Ovary (tissue), 9 donors: ENCODE results near the gene TNS1. TPM values are rescaled to one million over a fixed set of nuclear protein-coding genes. Genes with fewer than 3 reads are reported as not detected.
A peak's percentile ranks its signal among the peaks of the same experiment; 100 is the strongest.

Experiments used
- DNase-seq, 5 donors: peaks; one replicate each; pipeline ENCODE4 v3.0.0-alpha.2; 2019 to 2020
- H3K27ac ChIP-seq, 2 donors: fragments of 200-600 bp; one replicate each; pipeline versions ENCODE4 v1.5.1 to v1.8.0; 2019 to 2022
- H3K27me3 ChIP-seq: fragments of 200-600 bp; one replicate; pipeline ENCODE4 v1.8.0; 2022
- H3K36me3 ChIP-seq: fragments of 200-600 bp; sonication (generic); one replicate; pipeline ENCODE4 v1.5.1; 2019
- H3K4me1 ChIP-seq: one replicate; pipeline ENCODE4 v1.8.1; 2013; ENCODE audit warnings: mild to moderate bottlenecking, moderate library complexity; ENCODE audit not compliant: insufficient read depth
- H3K4me3 ChIP-seq: fragments of 200-600 bp; sonication (generic); one replicate; pipeline ENCODE4 v1.5.1; 2017
- H3K9me3 ChIP-seq, 2 donors: fragments of 200-600 bp in 1 of 2; sonication (generic) in 1 of 2; one replicate each; pipeline versions ENCODE4 v1.5.1 to v1.8.1; 2013 to 2019; ENCODE audit warnings: mild to moderate bottlenecking in 1 of 2, moderate library complexity in 1 of 2
- EP300 ChIP-seq: sonication (generic); formaldehyde crosslinking; IDR thresholded peaks from one replicate; pipeline ENCODE4 v1.6.1; 2017; ENCODE audit warnings: antibody characterized with exemption
- POLR2A ChIP-seq: fragments of 450-650 bp; IDR thresholded peaks from one replicate; pipeline ENCODE4 v1.6.1; 2017; ENCODE audit warnings: antibody characterized with exemption, mild to moderate bottlenecking, moderate library complexity
- WGBS, 3 donors: extraction: QIAGEN DNeasy Blood & Tissue Kit in 1 of 3; methylation state at CpG; one replicate each; pipeline versions ENCODE4 v1.1.5 to v1.1.7; 2013 to 2017; 5-methylcytosine and 5-hydroxymethylcytosine counted together
- intact Hi-C, 4 donors: fragments of 100-400 bp; cut with DNase I; formaldehyde crosslinking; loops; one replicate each; pipeline versions ENCODE4 v1.11.0 to v1.15.1; 2022 to 2023
- polyA plus RNA-seq, 2 donors: library from polyadenylated mRNA; stranded (reverse); fragments of 200-250 nt in 1 of 2; fragments of 350-450 nt in 1 of 2; fragmentation: Illumina TruSeq in 1 of 2; extraction: RNeasy Lipid Tissue Mini Kit (QIAGEN cat#74804) in 1 of 2; gene quantifications; one replicate each; pipeline ENCODE4 v1.2.3, GENCODE V29; 2013 to 2014
- total RNA-seq, 7 donors: library from RNA; depleted of rRNA in 2 of 7; stranded (reverse); fragments of >200 nt in 2 of 7; fragmentation: NEBNext Ultra II Directional in 3 of 7; extraction: Animal tissue kit (Norgen Biotek cat#: 25700) in 3 of 7; gene quantifications; one replicate each; pipeline versions ENCODE4 v1.1.0 to v1.2.4, GENCODE V29; 2016 to 2023
- TF ChIP-seq, protein P1 (sequence below), 3 donors: fragments of 450-650 bp in 2 of 3; fragments of 200-600 bp in 1 of 3; IDR thresholded peaks; one replicate each; pipeline versions ENCODE4 v1.5.1 to v1.8.0; 2016 to 2022; ENCODE audit warnings: antibody characterized with exemption in 3 of 3, mild to moderate bottlenecking in 1 of 3
- donor health status: DM: no; HTN: no; CAD: no; lungs with moderate emphysema.
- donor health status: DM: no; HTN: no; CAD: no.
- donor health status: Bipolar disorder and iron deficiency.
- donor health status: DM: yes; HTN: yes; CAD: no.
- donor health status: DM: no; HTN: no; CAD: no.
- donor health status: DM: yes; HTN: yes; CAD: no.

The TNS1 gene
- total and polyA plus RNA-seq, 9 donors, result 140 to 568 (median 356) TPM

DNA sequence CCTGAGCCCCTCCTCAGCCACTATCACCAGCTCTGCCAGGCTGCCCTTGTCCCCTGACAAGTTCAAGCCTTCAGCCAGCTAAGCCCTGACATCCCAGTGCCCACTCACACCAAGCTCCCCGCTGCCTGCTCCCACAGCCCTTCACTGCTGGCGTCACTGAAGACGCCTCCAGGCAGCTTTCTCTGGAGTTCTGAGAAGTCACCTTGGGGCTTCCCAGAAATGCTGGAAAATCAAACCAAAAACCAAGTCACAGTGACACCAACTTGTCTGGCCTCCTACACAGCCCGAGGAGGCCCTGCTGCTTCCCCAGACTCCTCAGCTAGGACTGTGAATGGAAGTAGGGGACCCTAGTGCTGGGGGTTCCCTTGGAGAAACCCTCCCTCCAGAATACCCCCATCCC is 2.2 kb upstream of the TNS1 start:
- Histone ChIP-seq H3K27me3 (no peaks in the 10 kb centered on the region), H3K4me3 (no peak overlapping the region), H3K27ac (peak overlapping the region; percentile 47 to 93), H3K9me3 (no peaks in the 10 kb centered on the region), H3K4me1 (peaks cover 24% of the 10 kb centered on the region), H3K36me3 (no peaks in the 10 kb centered on the region)
- DNase-seq, result no peak
- no peak for TF ChIP-seq POLR2A
- TF ChIP-seq EP300, result no peak
- TF ChIP-seq, protein P1, sequence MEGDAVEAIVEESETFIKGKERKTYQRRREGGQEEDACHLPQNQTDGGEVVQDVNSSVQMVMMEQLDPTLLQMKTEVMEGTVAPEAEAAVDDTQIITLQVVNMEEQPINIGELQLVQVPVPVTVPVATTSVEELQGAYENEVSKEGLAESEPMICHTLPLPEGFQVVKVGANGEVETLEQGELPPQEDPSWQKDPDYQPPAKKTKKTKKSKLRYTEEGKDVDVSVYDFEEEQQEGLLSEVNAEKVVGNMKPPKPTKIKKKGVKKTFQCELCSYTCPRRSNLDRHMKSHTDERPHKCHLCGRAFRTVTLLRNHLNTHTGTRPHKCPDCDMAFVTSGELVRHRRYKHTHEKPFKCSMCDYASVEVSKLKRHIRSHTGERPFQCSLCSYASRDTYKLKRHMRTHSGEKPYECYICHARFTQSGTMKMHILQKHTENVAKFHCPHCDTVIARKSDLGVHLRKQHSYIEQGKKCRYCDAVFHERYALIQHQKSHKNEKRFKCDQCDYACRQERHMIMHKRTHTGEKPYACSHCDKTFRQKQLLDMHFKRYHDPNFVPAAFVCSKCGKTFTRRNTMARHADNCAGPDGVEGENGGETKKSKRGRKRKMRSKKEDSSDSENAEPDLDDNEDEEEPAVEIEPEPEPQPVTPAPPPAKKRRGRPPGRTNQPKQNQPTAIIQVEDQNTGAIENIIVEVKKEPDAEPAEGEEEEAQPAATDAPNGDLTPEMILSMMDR (IDR thresholded peaks at IDR 0.05), result no peak
- 88 to 95% (median 91%) methylated on average over 4 of the region's 4 CpGs for WGBS, 3 donors
- intact Hi-C loops, result no loop called here

DNA sequence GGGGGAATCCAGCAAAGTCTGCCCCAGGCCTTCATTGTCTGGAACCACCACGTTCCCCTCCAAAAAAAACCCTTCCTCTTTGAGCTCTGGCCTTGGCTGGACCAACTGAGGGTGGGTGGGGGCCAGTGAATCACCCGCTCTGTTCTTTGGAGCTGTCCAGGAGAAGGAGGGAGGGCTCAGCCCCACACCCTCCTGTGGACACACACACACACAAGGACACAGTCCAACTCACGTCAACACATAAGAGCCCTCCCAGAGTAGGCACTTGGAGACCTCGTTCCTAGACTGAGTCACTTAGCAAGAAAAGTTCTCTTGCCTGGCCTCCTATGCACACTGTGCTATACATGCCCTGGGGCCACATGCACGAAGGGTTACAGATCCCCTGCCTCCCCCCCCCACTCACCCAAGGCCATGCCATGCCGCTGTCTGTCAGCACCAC is 1.2 kb upstream of the TNS1 start:
- H3K36me3 ChIP-seq, result no peaks in the 10 kb centered on the region
- no peaks in the 10 kb centered on the region for H3K27me3 ChIP-seq
- intact Hi-C loops, result no loop called here
- peak overlapping the region; percentile 47 to 93 for H3K27ac ChIP-seq
- 19 to 23% (median 22%) methylated on average over 6 of the region's 6 CpGs for WGBS, 3 donors
- H3K4me1 ChIP-seq, result peaks cover 29% of the 10 kb centered on the region
- peak; percentile 87 to 95 (median 89) for DNase-seq
- TF ChIP-seq, protein P1 (IDR thresholded peaks at IDR 0.05), result peak in 1 of 3 donors; percentile 28
- TF ChIP-seq POLR2A, result no peak
- H3K9me3 ChIP-seq, result no peaks in the 10 kb centered on the region
- H3K4me3 ChIP-seq, result no peak overlapping the region

DNA sequence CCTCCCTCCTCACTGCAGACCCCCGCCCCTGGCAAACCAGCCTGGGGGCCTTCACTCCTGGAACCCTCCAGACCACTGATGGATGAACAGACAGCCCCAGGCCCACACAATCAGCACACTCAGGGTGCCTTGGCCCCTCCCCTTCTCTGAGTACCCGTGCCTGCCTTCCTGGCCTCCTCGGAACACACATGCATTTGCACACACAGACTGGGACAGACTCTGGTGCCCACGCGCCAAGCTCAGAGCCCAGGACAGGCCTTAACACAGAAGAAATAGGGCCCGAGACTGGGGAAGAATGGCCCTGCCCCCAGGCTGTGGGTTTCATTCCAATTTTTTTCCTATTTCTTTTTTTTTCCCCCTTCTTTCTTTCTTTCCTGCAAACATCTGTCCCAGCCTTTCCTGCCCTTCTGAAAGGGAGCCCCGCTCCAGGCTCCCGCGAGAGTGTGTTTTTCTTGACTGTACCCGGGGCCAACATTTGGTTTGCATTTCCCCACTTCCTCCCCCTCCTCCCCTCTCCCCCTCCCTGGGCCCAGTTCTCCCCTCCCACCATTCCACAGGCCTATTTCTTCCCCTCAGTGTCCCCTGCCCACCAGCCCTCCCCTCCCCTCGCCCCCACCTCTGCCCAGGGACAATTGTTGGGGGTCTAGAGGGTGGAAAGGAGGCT is 618 bp upstream of the TNS1 start:
- peak overlapping the region; percentile 47 to 93 for H3K27ac ChIP-seq
- DNase-seq, result peak; percentile 72 to 82 (median 78)

DNA sequence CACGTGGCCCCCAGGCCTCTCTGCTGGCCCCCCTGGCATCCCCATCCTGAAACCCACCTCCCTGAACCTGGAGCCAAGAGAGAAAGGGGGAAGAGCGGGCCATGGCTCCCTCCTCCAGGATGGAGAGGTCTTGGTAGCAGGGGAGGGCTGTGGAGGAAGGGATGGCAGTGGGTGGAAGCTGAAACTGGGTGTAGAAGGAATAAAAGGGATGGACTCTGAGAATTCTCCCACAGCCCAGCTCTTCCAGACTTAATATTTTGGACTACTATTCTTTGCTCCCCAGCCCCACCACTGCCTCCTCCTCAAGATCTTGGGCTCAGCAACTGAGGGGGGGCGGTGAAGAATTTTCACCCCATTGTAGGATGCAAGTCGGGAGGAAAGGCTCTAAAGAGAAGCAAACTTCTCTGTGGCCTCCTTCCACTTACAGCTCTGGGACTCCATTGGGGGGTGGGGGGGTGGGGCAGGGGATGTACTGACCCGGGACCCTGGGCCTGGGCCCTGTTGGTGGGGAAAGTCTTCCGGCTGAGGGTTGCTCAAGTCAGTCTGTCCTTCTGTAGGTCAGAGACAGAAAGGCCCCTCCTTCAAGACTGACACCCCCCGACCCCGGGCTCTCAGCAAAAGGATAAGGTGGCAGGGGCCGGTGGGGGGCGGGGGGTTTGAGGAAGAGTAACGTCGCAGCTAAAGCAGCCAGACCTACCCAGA is 501 bp downstream of the TNS1 start:
- Histone ChIP-seq H3K4me1 (peaks cover 41% of the 10 kb centered on the region), H3K27me3 (no peaks in the 10 kb centered on the region), H3K4me3 (peak overlapping the region; percentile 49), H3K27ac (peak overlapping the region; percentile 48 to 93), H3K9me3 (no peaks in the 10 kb centered on the region), H3K36me3 (no peaks in the 10 kb centered on the region)
- WGBS, 3 donors, result 10 to 12% (median 12%) methylated on average over 12 of the region's 12 CpGs
- no peak for DNase-seq
- TF ChIP-seq, protein P1 (IDR thresholded peaks at IDR 0.05), result no peak
- TF ChIP-seq EP300, result no peak
- no peak for TF ChIP-seq POLR2A
- intact Hi-C loops, result no loop called here

More for the DNA sequence above, 618 bp upstream of the TNS1 start:
- Histone ChIP-seq H3K27me3 (no peaks in the 10 kb centered on the region), H3K36me3 (no peaks in the 10 kb centered on the region), H3K4me3 (peak overlapping the region; percentile 49), H3K4me1 (peaks cover 35% of the 10 kb centered on the region), H3K9me3 (no peaks in the 10 kb centered on the region)
- TF ChIP-seq EP300 (no peak), POLR2A (no peak)
- TF ChIP-seq, protein P1 (IDR thresholded peaks at IDR 0.05), result no peak
- WGBS, 3 donors, result 13 to 23% (median 19%) methylated on average over 11 of the region's 11 CpGs
- intact Hi-C loops, result no loop called here
